ENCODE results near the gene SLC2A3. TPM values are rescaled to one million over a fixed set of nuclear protein-coding genes. Genes with fewer than 3 reads are reported as not detected.
A peak's percentile ranks its signal among the peaks of the same experiment; 100 is the strongest.
"Not testable (repeated sequence)": the region's sequence is repeated elsewhere in the genome, so short reads cannot be mapped to it uniquely, and the experiment has no call there.

Gene SLC2A3
- total RNA-seq, 2 donors from 2014 or later, result 312 to 509 TPM

DNA sequence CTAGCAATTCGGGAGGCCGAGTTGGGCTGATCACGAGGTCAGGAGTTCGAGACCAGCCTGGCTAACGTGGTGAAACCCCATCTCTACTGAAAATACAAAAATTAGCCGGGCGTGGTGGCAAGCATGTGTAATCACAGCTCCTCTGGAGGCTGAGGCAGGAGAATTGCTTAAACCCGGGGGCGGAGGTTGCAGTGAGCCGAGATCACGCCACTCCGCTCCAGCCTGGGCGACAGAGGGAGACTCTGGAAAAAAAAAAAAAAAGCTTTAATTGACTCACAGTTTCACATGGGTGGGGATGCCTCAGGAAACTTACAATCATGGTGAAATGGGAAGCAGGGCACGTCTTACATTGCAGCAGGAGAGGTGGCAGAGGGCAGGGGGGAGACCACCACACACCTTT is 30.6 kb upstream of the SLC2A3 start:
- peak overlapping the region; percentile 56 to 61 for H3K4me3 Mint-ChIP-seq
- no peaks in the 10 kb centered on the region for H3K9me3 Mint-ChIP-seq
- ATAC-seq (replicated peaks in 1 of 2) (no peak), DNase-seq (peak; percentile 8 to 16)
- H3K4me1 Mint-ChIP-seq (ENCODE audit: low read depth), result peaks cover 57% of the 10 kb centered on the region
- no peak overlapping the region for H3K27ac Mint-ChIP-seq
- no peaks in the 10 kb centered on the region for H3K27me3 Mint-ChIP-seq (ENCODE audit: low read depth)
- H3K36me3 Mint-ChIP-seq (ENCODE audit: insufficient read depth in 2 of 2), result peaks cover 7 to 8% of the 10 kb centered on the region in 2 donors

DNA sequence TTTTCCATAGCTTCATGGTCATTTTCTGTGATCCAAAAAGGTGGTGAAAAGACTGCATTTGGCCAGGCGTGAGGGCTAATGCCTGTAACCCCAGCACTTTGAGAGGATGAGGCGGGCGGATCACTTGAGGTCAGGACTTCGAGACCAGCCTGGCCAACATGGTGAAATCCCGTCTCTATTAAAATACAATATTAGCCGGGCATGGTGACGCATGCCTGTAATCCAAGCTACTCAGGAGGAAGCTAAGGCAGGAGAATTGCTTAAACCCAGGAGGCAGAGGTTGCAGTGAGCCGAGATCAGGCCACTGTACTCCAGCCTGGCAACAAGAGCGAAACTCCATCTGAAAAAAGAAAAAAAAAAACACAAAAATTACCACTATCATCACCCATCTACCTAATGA is 28.7 kb upstream of the SLC2A3 start:
- not testable (repeated sequence) for H3K4me3 Mint-ChIP-seq; ATAC-seq (replicated peaks in 1 of 2); H3K9me3 Mint-ChIP-seq; H3K27ac Mint-ChIP-seq; DNase-seq; H3K27me3 Mint-ChIP-seq (ENCODE audit: low read depth); H3K36me3 Mint-ChIP-seq (ENCODE audit: insufficient read depth in 2 of 2)
- H3K4me1 Mint-ChIP-seq (ENCODE audit: low read depth), result peaks cover 52% of the 10 kb centered on the region

DNA sequence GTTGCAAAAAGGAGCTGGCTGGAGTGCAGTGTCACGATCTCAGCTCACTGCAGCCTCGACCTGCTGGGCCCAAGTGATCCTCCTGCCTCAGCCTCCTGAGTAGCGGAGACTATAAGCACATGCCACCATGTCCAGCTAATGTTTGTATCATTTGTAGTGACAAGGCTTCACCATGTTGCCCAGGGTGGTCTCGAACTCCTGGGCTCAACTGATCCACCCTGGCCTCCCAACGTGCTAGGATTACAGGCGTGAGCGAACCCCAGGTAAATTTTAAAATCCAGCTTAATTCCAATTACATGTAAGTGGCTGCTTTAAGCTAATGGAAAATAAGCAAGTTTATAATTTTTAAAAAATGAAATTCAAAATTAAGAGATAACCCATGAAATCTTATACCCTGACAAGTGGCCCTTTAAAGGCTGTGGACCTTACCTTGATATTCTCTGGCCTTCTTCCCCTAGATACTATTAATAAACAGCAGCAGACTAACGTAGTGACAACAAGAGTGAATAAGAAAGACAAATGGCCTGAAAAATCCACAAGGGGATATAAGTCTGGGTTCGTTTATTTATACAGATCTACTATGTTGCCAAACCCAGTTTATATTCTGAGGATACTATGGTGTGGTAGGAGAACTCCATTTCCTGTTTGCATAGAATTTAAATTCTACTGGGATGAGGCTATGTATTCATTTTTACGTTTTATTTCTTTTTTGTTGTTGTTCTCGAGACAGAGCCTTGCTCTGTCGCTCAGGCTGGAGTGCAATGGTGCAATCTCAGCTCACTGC is 25.6 kb upstream of the SLC2A3 start:
- H3K9me3 Mint-ChIP-seq, result no peaks in the 10 kb centered on the region
- H3K27ac Mint-ChIP-seq, result no peak overlapping the region
- no peaks in the 10 kb centered on the region for H3K36me3 Mint-ChIP-seq (ENCODE audit: insufficient read depth in 2 of 2)
- DNase-seq (no peak), ATAC-seq (replicated peaks in 1 of 2) (no peak)
- H3K4me3 Mint-ChIP-seq, result peak overlapping the region; percentile 82 to 85
- no peaks in the 10 kb centered on the region for H3K27me3 Mint-ChIP-seq (ENCODE audit: low read depth)
- peaks cover 50% of the 10 kb centered on the region for H3K4me1 Mint-ChIP-seq (ENCODE audit: low read depth)

DNA sequence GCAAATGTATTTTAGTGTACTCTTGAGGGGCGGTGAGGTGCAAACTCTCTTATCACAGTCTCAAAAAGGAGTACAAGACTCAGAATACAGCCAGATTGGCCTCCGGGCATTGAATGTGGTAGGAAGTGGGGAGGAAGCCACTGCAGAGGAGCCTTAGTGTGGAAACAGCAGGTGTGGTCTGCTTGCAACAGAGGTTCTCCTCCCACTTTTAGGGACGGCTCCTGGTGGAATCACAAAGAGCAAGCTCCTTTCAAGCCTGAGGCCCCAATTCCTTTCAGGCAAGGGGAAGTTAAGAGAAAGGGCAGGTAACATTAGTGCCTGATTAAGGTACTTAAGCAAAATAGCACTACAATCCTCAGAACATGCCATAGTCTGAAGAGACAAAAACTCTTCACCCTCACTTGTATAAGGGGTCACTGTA is 23.7 kb upstream of the SLC2A3 start:
- Mint-ChIP-seq H3K4me1 (ENCODE audit: low read depth) (peaks cover 43% of the 10 kb centered on the region), H3K4me3 (peak overlapping the region; percentile 82 to 85), H3K27me3 (ENCODE audit: low read depth) (no peaks in the 10 kb centered on the region), H3K9me3 (no peaks in the 10 kb centered on the region), H3K36me3 (ENCODE audit: insufficient read depth in 2 of 2) (no peaks in the 10 kb centered on the region), H3K27ac (peak overlapping the region; percentile 35)
- DNase-seq, result peak; percentile 45 to 49
- peak; percentile 33 to 49 for ATAC-seq (replicated peaks in 1 of 2)

DNA sequence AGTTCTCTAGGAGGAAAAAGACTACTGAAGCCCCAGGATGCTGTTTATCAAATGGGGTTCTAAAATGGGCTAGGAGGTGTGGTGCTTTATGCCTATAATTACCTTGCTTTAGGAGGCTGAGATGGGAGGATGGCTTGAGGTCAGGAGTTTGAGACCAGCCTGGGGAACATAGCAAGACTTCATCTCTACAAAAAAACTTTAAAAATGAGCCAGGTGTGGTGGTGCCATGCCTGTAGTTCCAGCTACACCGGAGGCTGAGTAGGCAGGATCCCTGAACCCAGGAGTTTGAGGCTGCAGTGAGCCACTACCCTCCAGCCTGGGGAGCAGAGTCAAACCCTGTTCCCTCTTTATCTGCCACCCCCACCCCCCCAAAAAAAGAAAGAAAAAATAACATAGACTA is 23.3 kb upstream of the SLC2A3 start:
- no peaks in the 10 kb centered on the region for H3K27me3 Mint-ChIP-seq (ENCODE audit: low read depth)
- DNase-seq (no peak), ATAC-seq (replicated peaks in 1 of 2) (peak in 1 of 2 donors; percentile 1)
- peak overlapping the region; percentile 82 to 85 for H3K4me3 Mint-ChIP-seq
- H3K27ac Mint-ChIP-seq, result peak overlapping the region; percentile 35
- H3K36me3 Mint-ChIP-seq (ENCODE audit: insufficient read depth in 2 of 2), result no peaks in the 10 kb centered on the region
- no peaks in the 10 kb centered on the region for H3K9me3 Mint-ChIP-seq
- H3K4me1 Mint-ChIP-seq (ENCODE audit: low read depth), result peaks cover 40% of the 10 kb centered on the region

DNA sequence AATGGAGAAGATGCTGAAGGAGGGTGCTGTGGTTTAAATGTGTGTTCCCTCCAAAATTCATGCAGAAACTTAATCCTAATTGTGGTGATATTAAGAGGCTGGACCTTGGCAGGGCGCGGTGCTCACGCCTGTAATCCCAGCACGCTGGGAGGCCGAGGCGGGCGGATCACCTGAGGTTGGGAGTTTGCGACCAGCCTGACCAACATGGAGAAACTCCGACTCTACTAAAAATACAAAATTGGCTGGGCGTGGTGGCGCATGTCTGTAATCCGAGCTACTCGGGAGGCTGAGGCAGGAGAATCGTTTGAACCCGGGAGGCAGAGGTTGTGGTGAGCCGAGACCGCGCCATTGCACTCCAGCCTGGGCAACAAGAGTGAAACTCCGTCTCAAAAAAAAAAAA is 18.9 kb upstream of the SLC2A3 start:
- not testable (repeated sequence) for H3K36me3 Mint-ChIP-seq (ENCODE audit: insufficient read depth in 2 of 2); H3K27me3 Mint-ChIP-seq (ENCODE audit: low read depth); DNase-seq; H3K9me3 Mint-ChIP-seq; ATAC-seq (replicated peaks in 1 of 2); H3K27ac Mint-ChIP-seq; H3K4me3 Mint-ChIP-seq
- peaks cover 22% of the 10 kb centered on the region for H3K4me1 Mint-ChIP-seq (ENCODE audit: low read depth)

DNA sequence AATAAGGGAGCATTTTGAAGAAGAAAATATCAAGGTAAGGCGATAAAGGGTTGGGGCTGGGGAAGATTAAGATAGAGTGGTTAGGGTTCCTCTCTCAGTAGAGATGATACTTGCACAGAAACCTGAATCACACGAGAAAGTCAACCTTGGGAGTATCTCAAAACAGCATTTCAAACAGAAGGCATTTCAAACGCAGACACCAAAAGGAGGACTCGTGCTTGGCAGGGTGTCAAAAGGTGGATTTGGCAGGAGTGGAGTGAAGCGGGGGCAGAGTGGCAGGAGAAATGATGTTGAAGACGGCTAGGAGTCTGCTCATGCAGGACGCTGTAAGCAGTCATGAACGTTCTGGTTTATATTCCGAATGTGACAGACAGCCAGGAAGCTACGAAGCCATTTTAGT is 18.4 kb upstream of the SLC2A3 start:
- not testable (repeated sequence) for H3K4me3 Mint-ChIP-seq; H3K27me3 Mint-ChIP-seq (ENCODE audit: low read depth); DNase-seq; ATAC-seq (replicated peaks in 1 of 2); H3K36me3 Mint-ChIP-seq (ENCODE audit: insufficient read depth in 2 of 2); H3K27ac Mint-ChIP-seq; H3K9me3 Mint-ChIP-seq
- H3K4me1 Mint-ChIP-seq (ENCODE audit: low read depth), result peaks cover 17% of the 10 kb centered on the region

DNA sequence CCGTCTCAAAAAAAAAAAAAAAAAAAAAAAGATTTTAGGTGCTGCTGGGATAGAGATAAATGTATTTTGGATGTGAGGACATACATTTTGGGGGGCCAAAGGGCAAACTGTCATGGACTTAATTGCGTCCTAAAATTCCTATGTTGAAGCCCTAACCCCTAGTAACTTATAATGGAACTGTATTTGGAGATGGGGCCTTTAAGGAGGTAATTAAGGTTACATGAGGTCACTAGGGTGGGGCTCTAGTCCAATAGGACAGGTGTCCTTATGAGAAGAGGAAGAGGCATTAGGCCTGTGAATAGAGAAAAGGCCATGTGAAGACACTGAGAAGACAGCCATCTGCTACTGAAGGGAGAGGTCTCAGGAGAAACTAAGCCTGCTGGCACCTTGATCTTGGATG is 17.9 kb upstream of the SLC2A3 start:
- not testable (repeated sequence) for H3K27me3 Mint-ChIP-seq (ENCODE audit: low read depth); DNase-seq; H3K27ac Mint-ChIP-seq; H3K9me3 Mint-ChIP-seq; H3K4me3 Mint-ChIP-seq; ATAC-seq (replicated peaks in 1 of 2); H3K36me3 Mint-ChIP-seq (ENCODE audit: insufficient read depth in 2 of 2)
- peaks cover 13% of the 10 kb centered on the region for H3K4me1 Mint-ChIP-seq (ENCODE audit: low read depth)

DNA sequence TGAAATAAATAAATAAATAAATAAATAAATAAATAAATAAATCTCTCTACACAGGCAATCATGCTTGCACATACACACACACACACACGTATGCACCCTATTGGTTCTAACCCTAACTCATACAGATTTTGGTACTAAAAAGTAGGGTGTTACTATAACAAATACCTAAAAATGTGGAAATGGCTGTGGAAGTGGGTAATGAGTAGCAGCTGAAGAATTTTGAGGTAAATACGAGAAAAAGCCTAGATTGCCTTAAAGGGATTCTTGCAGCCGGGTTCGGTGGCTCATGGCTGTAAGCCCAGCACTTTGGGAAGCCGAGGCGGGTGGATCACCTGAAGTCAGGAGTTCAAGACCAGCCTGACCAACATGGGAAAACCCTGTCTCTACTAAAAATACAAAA is 15.7 kb upstream of the SLC2A3 start:
- peaks cover 7% of the 10 kb centered on the region for H3K4me1 Mint-ChIP-seq (ENCODE audit: low read depth)
- no peaks in the 10 kb centered on the region for H3K9me3 Mint-ChIP-seq
- H3K27ac Mint-ChIP-seq, result no peak overlapping the region
- DNase-seq, result no peak
- no peaks in the 10 kb centered on the region for H3K27me3 Mint-ChIP-seq (ENCODE audit: low read depth)
- no peaks in the 10 kb centered on the region for H3K36me3 Mint-ChIP-seq (ENCODE audit: insufficient read depth in 2 of 2)
- ATAC-seq (replicated peaks in 1 of 2), result no peak
- no peak overlapping the region for H3K4me3 Mint-ChIP-seq

DNA sequence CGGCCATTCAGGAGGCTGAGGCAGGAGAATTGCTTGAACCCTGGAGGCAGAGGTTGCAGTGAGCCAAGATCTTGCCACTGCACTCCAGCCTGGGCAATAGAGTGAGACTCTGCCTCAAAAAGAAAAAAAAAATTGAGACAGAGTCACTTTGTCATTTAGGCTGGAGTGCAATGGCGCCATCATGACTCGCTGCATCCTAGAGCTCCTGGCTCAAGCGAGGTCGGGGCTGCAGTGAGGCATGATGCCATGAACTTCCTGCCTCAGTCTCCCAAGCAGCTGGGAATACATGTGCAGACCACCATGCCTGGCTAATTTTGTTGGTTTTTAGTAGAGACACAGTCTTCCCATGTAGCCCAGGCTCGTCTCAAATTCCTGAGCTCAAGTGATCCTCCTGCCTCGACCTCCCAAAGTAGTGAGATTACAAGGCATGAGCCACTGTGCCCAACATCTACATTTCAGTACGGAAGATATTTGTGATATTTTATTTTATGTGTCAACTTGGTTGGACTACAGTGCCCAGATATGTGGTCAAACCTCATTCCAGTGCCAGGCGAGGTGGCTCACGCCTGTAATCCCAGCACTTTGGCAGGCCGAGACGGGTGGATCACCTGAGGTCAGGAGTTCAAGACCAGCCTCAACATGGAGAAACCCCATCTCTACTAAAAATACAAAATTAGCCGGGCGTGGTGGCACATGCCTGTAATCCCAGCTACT is 14.4 kb upstream of the SLC2A3 start:
- not testable (repeated sequence) for DNase-seq; ATAC-seq (replicated peaks in 1 of 2); H3K4me3 Mint-ChIP-seq; H3K27me3 Mint-ChIP-seq (ENCODE audit: low read depth); H3K9me3 Mint-ChIP-seq; H3K36me3 Mint-ChIP-seq (ENCODE audit: insufficient read depth in 2 of 2); H3K4me1 Mint-ChIP-seq (ENCODE audit: low read depth); H3K27ac Mint-ChIP-seq

DNA sequence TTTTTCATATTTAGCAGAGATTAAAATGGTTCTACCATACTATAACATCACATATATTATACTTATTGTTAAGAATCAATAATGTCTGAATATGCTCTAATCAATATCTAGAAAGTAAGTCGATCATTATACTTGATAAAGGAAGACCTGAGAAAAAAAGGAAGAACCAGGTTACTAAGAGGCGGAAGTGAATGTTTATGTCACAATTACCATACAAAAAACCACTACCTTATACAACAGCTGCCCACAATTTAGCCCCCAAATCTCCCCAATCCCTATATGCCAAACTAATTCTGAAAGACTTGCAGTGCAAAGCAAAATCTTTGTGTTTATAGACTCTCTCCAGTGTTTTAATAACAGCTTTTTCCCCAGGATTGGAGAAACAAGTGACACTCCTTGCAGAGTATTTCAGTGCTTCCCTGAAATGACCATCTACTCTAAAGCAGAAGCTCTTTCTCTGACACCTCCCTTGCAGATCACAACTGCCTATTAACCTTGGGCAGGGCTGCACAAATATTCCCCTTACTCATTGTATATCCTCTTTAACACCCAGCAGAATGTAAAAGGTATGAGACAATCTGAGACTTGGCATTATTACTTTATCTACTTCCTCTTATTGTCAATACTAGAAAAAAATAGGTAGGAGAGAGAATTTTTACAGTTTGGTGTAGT is 12.7 kb upstream of the SLC2A3 start:
- ATAC-seq (replicated peaks in 1 of 2), result no peak
- Mint-ChIP-seq H3K36me3 (ENCODE audit: insufficient read depth in 2 of 2) (no peaks in the 10 kb centered on the region), H3K9me3 (no peaks in the 10 kb centered on the region), H3K4me1 (ENCODE audit: low read depth) (peaks cover 7% of the 10 kb centered on the region), H3K27me3 (ENCODE audit: low read depth) (no peaks in the 10 kb centered on the region), H3K27ac (no peak overlapping the region), H3K4me3 (no peak overlapping the region)
- no peak for DNase-seq

DNA sequence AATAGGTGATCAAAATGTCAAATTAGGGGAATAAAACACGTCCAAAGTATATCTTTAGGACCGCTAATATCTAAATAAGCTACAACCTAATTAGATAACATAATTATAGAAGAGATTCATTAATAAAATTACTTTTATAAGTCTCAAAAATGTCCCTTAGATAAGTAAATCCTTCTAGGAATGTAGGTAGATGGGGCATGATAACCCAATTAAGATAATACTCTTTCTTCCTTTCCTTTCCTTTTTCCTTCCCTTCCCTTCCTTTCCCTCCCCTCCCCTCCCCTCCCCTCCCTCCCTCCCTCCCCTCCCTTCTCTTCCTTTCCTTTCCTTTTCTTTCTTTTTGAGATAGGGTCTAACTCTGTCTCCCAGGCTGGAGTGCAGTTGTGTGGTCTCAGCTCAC is 11.0 kb upstream of the SLC2A3 start:
- ATAC-seq (replicated peaks in 1 of 2) (no peak), DNase-seq (no peak)
- no peaks in the 10 kb centered on the region for H3K9me3 Mint-ChIP-seq
- H3K4me1 Mint-ChIP-seq (ENCODE audit: low read depth), result peaks cover 7% of the 10 kb centered on the region
- H3K4me3 Mint-ChIP-seq, result no peak overlapping the region
- no peaks in the 10 kb centered on the region for H3K36me3 Mint-ChIP-seq (ENCODE audit: insufficient read depth in 2 of 2)
- no peaks in the 10 kb centered on the region for H3K27me3 Mint-ChIP-seq (ENCODE audit: low read depth)
- no peak overlapping the region for H3K27ac Mint-ChIP-seq

DNA sequence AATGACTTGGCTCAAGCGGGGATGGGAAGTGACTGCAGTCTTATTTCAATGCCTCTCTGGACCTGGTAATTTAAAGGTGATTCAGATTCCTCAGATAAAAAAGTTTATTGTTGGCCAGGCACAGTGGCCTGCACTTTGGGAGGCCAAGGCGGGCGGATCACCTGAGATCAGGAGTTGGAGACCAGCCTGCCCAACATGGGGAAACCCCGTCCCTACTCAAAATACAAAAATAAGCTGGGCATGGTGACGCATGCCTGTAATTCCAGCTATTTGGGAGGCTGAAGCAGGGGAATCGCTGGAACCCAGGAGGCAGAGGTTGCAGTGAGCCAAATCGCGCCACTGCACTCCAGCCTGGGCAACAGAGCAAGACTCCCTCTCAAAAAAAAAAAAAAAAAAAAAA is 8.8 kb upstream of the SLC2A3 start:
- ATAC-seq (replicated peaks in 1 of 2); H3K36me3 Mint-ChIP-seq (ENCODE audit: insufficient read depth in 2 of 2); H3K4me3 Mint-ChIP-seq; DNase-seq; H3K4me1 Mint-ChIP-seq (ENCODE audit: low read depth); H3K9me3 Mint-ChIP-seq; H3K27ac Mint-ChIP-seq; H3K27me3 Mint-ChIP-seq (ENCODE audit: low read depth): not testable (repeated sequence)

Measured in activated T-cell treated with anti-CD3 and anti-CD28 coated beads, Interleukin-2, amount 50 U/mL, for 72 hours (primary cell).